Measurements from ENCODE around the gene ARHGEF28.

The ARHGEF28 gene

GRCh38 chr5:73896668-73897067 is 270.7 kb downstream of the ARHGEF28 start:
- Histone ChIP-seq H3K23ac (ENCODE audit: low read length) (no peak overlapping the region), H2AFZ (ENCODE audit: insufficient read depth, low read length, poor library complexity) (no peak overlapping the region), H3K27ac (ENCODE audit: low read depth, low read length) (no peak overlapping the region), H3K4me1 (ENCODE audit: control insufficient read depth in 1 of 2, insufficient read depth in 2 of 2, low read length in 2 of 2) (peaks cover 7 to 8% of the 10 kb centered on the region in 2 experiments), H3K79me1 (ENCODE audit: low read length) (no peaks in the 10 kb centered on the region), H3K9ac (ENCODE audit: low read length) (no peak overlapping the region), H3K79me2 (ENCODE audit: control insufficient read depth, insufficient read depth, low read length, poor library complexity) (no peaks in the 10 kb centered on the region), H3K18ac (ENCODE audit: low read length) (no peak overlapping the region), H4K12ac (ENCODE audit: low read depth, low read length) (no peak overlapping the region), H4K8ac (ENCODE audit: low read depth, low read length) (no peak overlapping the region), H3K4ac (ENCODE audit: low read depth, low read length) (no peak overlapping the region), H3K9me3 (ENCODE audit: insufficient read depth, low read depth, low read length) (no peaks in the 10 kb centered on the region), H3K4me3 (ENCODE audit: low read depth, low read length) (no peak overlapping the region), H3K14ac (ENCODE audit: low read length) (no peak overlapping the region), H3K27me3 (ENCODE audit: insufficient read depth, low read length) (no peaks in the 10 kb centered on the region), H2BK5ac (ENCODE audit: low read depth, low read length, poor library complexity) (no peak overlapping the region), H2BK120ac (ENCODE audit: insufficient read depth, low read length, poor library complexity) (no peak overlapping the region), H4K91ac (ENCODE audit: low read depth, low read length) (no peak overlapping the region), H2BK12ac (ENCODE audit: low read length) (no peak overlapping the region), H3K36me3 (ENCODE audit: control insufficient read depth in 1 of 2, insufficient read depth in 2 of 2, low read length in 2 of 2) (no peaks in the 10 kb centered on the region), H2AK5ac (ENCODE audit: low read length) (peak overlapping the region; percentile 47), H3K4me2 (ENCODE audit: low read length) (no peak overlapping the region)
- DNase-seq: no peak
- no CpG with 5 or more reads among the region's 12 CpGs for WGBS (ENCODE audit: extremely low coverage, insufficient coverage, insufficient read length)

DNA sequence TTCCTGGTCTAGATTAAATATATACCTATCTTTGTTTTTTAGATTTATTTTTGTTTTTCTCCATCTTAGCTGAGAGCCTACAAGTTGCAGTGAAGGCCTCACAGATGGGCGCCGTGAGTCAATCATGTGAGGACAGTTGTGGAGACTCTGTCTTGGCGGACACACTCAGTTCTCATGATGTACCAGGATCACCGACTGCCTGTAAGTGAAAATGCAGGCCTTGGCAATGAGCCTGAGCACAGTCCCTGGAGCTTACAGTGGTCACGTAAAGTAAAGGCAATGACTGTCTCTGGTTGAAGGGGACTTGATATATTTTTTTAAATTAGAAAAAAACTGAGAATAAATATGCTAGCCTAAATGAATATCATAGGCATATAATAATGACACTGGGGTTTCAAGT is 271.9 kb downstream of the ARHGEF28 start:
- Histone ChIP-seq H3K14ac (ENCODE audit: low read length) (no peak overlapping the region), H3K79me2 (ENCODE audit: control insufficient read depth, insufficient read depth, low read length, poor library complexity) (no peaks in the 10 kb centered on the region), H2BK5ac (ENCODE audit: low read depth, low read length, poor library complexity) (no peak overlapping the region), H4K8ac (ENCODE audit: low read depth, low read length) (no peak overlapping the region), H3K9me3 (ENCODE audit: insufficient read depth, low read depth, low read length) (no peaks in the 10 kb centered on the region), H3K36me3 (ENCODE audit: control insufficient read depth in 1 of 2, insufficient read depth in 2 of 2, low read length in 2 of 2) (no peaks in the 10 kb centered on the region), H3K27ac (ENCODE audit: low read depth, low read length) (no peak overlapping the region), H2BK120ac (ENCODE audit: insufficient read depth, low read length, poor library complexity) (no peak overlapping the region), H2AFZ (ENCODE audit: insufficient read depth, low read length, poor library complexity) (no peak overlapping the region), H3K18ac (ENCODE audit: low read length) (no peak overlapping the region), H2BK12ac (ENCODE audit: low read length) (no peak overlapping the region), H3K4me1 (ENCODE audit: control insufficient read depth in 1 of 2, insufficient read depth in 2 of 2, low read length in 2 of 2) (peaks cover 7 to 8% of the 10 kb centered on the region in 2 experiments), H3K4me3 (ENCODE audit: low read depth, low read length) (no peak overlapping the region), H3K9ac (ENCODE audit: low read length) (no peak overlapping the region), H3K27me3 (ENCODE audit: insufficient read depth, low read length) (no peaks in the 10 kb centered on the region), H4K91ac (ENCODE audit: low read depth, low read length) (no peak overlapping the region), H2AK5ac (ENCODE audit: low read length) (no peak overlapping the region), H3K4me2 (ENCODE audit: low read length) (no peak overlapping the region), H3K23ac (ENCODE audit: low read length) (no peak overlapping the region), H3K79me1 (ENCODE audit: low read length) (peaks cover 2% of the 10 kb centered on the region), H4K12ac (ENCODE audit: low read depth, low read length) (no peak overlapping the region), H3K4ac (ENCODE audit: low read depth, low read length) (no peak overlapping the region)
- DNase-seq: no peak
- no CpG with 5 or more reads among the region's 5 CpGs for WGBS (ENCODE audit: extremely low coverage, insufficient coverage, insufficient read length)

- Histone ChIP-seq H3K4me3 (ENCODE audit: low read depth, low read length) (no peak overlapping the region), H2AK5ac (ENCODE audit: low read length) (no peak overlapping the region), H2BK12ac (ENCODE audit: low read length) (no peak overlapping the region), H3K4ac (ENCODE audit: low read depth, low read length) (no peak overlapping the region), H3K14ac (ENCODE audit: low read length) (no peak overlapping the region), H3K9me3 (ENCODE audit: insufficient read depth, low read depth, low read length) (no peaks in the 10 kb centered on the region), H3K9ac (ENCODE audit: low read length) (no peak overlapping the region), H4K12ac (ENCODE audit: low read depth, low read length) (no peak overlapping the region), H3K79me1 (ENCODE audit: low read length) (peaks cover 7% of the 10 kb centered on the region), H3K27me3 (ENCODE audit: insufficient read depth, low read length) (no peaks in the 10 kb centered on the region), H2BK120ac (ENCODE audit: insufficient read depth, low read length, poor library complexity) (no peak overlapping the region), H3K4me2 (ENCODE audit: low read length) (no peak overlapping the region), H3K27ac (ENCODE audit: low read depth, low read length) (no peak overlapping the region), H3K79me2 (ENCODE audit: control insufficient read depth, insufficient read depth, low read length, poor library complexity) (no peaks in the 10 kb centered on the region), H3K4me1 (ENCODE audit: control insufficient read depth in 1 of 2, insufficient read depth in 2 of 2, low read length in 2 of 2) (peaks cover 7 to 8% of the 10 kb centered on the region in 2 experiments), H4K91ac (ENCODE audit: low read depth, low read length) (peak overlapping the region; percentile 26), H2AFZ (ENCODE audit: insufficient read depth, low read length, poor library complexity) (no peak overlapping the region), H2BK5ac (ENCODE audit: low read depth, low read length, poor library complexity) (no peak overlapping the region), H3K23ac (ENCODE audit: low read length) (no peak overlapping the region), H4K8ac (ENCODE audit: low read depth, low read length) (no peak overlapping the region), H3K18ac (ENCODE audit: low read length) (no peak overlapping the region), H3K36me3 (ENCODE audit: control insufficient read depth in 1 of 2, insufficient read depth in 2 of 2, low read length in 2 of 2) (no peaks in the 10 kb centered on the region)
- no peak for DNase-seq
- no CpG with 5 or more reads among the region's 9 CpGs for WGBS (ENCODE audit: extremely low coverage, insufficient coverage, insufficient read length)
These were observed 273.1 kb downstream of the ARHGEF28 start for GRCh38 chr5:73899055-73899454.

- Histone ChIP-seq H3K14ac (ENCODE audit: low read length) (no peak overlapping the region), H4K8ac (ENCODE audit: low read depth, low read length) (no peak overlapping the region), H2BK120ac (ENCODE audit: insufficient read depth, low read length, poor library complexity) (no peak overlapping the region), H3K4me2 (ENCODE audit: low read length) (no peak overlapping the region), H3K4me3 (ENCODE audit: low read depth, low read length) (no peak overlapping the region), H3K36me3 (ENCODE audit: control insufficient read depth in 1 of 2, insufficient read depth in 2 of 2, low read length in 2 of 2) (no peaks in the 10 kb centered on the region), H3K23ac (ENCODE audit: low read length) (no peak overlapping the region), H3K79me2 (ENCODE audit: control insufficient read depth, insufficient read depth, low read length, poor library complexity) (no peaks in the 10 kb centered on the region), H3K9me3 (ENCODE audit: insufficient read depth, low read depth, low read length) (no peaks in the 10 kb centered on the region), H3K18ac (ENCODE audit: low read length) (no peak overlapping the region), H4K91ac (ENCODE audit: low read depth, low read length) (no peak overlapping the region), H2BK5ac (ENCODE audit: low read depth, low read length, poor library complexity) (no peak overlapping the region), H3K4me1 (ENCODE audit: control insufficient read depth in 1 of 2, insufficient read depth in 2 of 2, low read length in 2 of 2) (peaks cover 5 to 7% of the 10 kb centered on the region in 2 experiments), H2AK5ac (ENCODE audit: low read length) (no peak overlapping the region), H3K4ac (ENCODE audit: low read depth, low read length) (no peak overlapping the region), H4K12ac (ENCODE audit: low read depth, low read length) (no peak overlapping the region), H2AFZ (ENCODE audit: insufficient read depth, low read length, poor library complexity) (no peak overlapping the region), H3K9ac (ENCODE audit: low read length) (no peak overlapping the region), H2BK12ac (ENCODE audit: low read length) (no peak overlapping the region), H3K27ac (ENCODE audit: low read depth, low read length) (no peak overlapping the region), H3K27me3 (ENCODE audit: insufficient read depth, low read length) (no peaks in the 10 kb centered on the region), H3K79me1 (ENCODE audit: low read length) (peaks cover 7% of the 10 kb centered on the region)
- DNase-seq: no peak
- no CpG with 5 or more reads among the region's 3 CpGs for WGBS (ENCODE audit: extremely low coverage, insufficient coverage, insufficient read length)
These were observed 273.9 kb downstream of the ARHGEF28 start for GRCh38 chr5:73899916-73900315.

Measured in trophoblast cell (in vitro differentiated cells and primary cell).